Measurements from ENCODE around the gene SYS1.

DNA sequence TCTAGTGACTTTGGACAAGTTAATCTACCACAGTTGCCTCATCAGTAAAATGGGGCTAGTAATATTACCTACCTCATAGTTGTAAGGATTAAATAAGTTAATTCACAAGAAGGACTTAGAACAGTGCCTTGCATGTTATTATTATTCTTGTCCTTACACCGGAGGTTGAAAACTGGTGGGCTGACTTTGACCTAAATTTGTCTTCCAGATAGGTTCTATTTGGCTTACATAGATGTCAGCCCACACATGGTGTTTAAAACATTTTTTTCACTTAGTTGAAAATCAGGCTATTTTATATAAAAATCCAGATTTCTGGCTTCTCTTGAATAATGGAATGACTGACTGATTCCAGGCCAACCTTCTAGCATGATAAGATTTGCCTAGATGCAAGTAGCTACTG, 3.2 kb downstream of the SYS1 start:
- TF ChIP-seq, protein P1, sequence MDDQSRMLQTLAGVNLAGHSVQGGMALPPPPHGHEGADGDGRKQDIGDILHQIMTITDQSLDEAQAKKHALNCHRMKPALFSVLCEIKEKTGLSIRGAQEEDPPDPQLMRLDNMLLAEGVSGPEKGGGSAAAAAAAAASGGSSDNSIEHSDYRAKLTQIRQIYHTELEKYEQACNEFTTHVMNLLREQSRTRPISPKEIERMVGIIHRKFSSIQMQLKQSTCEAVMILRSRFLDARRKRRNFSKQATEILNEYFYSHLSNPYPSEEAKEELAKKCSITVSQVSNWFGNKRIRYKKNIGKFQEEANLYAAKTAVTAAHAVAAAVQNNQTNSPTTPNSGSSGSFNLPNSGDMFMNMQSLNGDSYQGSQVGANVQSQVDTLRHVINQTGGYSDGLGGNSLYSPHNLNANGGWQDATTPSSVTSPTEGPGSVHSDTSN (IDR thresholded peaks at IDR 0.05), result no peak
- no peak for TF ChIP-seq SMC3 (IDR thresholded peaks at IDR 0.05; ENCODE audit: low read depth, low read length)
